Skeletal muscle cell (primary cell): ENCODE measurements around the gene GGT1.
A peak's percentile ranks its signal among the peaks of the same experiment; 100 is the strongest.
"Not testable (repeated sequence)": the region's sequence is repeated elsewhere in the genome, so short reads cannot be mapped to it uniquely, and the experiment has no call there.

ENCODE experiments used
- DNase-seq: peaks from one replicate; pipeline ENCODE4 v3.0.0-alpha.2; 2010; ENCODE audit warnings: low read depth
- H3K4me3 ChIP-seq: 2 replicates; pipeline ENCODE4 v1.5.1; 2011; ENCODE audit warnings: low read depth, mild to moderate bottlenecking, control low read depth, low read length, moderate library complexity

GGT1 gene

GRCh38 chr22:24631430-24632122 lies 28.6 kb downstream of the GGT1 start:
- not testable (repeated sequence) for H3K4me3 ChIP-seq
- peak; percentile 47 for DNase-seq

GRCh38 chr22:24632642-24633041 lies 29.6 kb downstream of the GGT1 start:
- peak; percentile 39 for DNase-seq
- H3K4me3 ChIP-seq = not testable (repeated sequence)

GRCh38 chr22:24633231-24634023 lies 30.4 kb downstream of the GGT1 start:
- not testable (repeated sequence) for H3K4me3 ChIP-seq
- peak; percentile 1 for DNase-seq

GRCh38 chr22:24634776-24635389 lies 31.9 kb downstream of the GGT1 start:
- H3K4me3 ChIP-seq, DNase-seq: not testable (repeated sequence)

- not testable (repeated sequence) for H3K4me3 ChIP-seq, DNase-seq
These were observed 33.5 kb downstream of the GGT1 start for GRCh38 chr22:24636513-24636912.

- H3K4me3 ChIP-seq, DNase-seq: not testable (repeated sequence)
These were observed 39.3 kb downstream of the GGT1 start for GRCh38 chr22:24642307-24642706.

- not testable (repeated sequence) for DNase-seq, H3K4me3 ChIP-seq
These were observed 41.4 kb downstream of the GGT1 start for GRCh38 chr22:24644409-24644808.

GRCh38 chr22:24645408-24646399 lies 42.7 kb downstream of the GGT1 start:
- H3K4me3 ChIP-seq, DNase-seq: not testable (repeated sequence)

- H3K4me3 ChIP-seq, DNase-seq: not testable (repeated sequence)
These were observed 43.8 kb downstream of the GGT1 start for GRCh38 chr22:24646756-24647155.

- not testable (repeated sequence) for DNase-seq, H3K4me3 ChIP-seq
These were observed 46.4 kb downstream of the GGT1 start for GRCh38 chr22:24649371-24649770.

GRCh38 chr22:24650884-24651283 lies 47.9 kb downstream of the GGT1 start:
- DNase-seq = not testable (repeated sequence)

GRCh38 chr22:24665395-24665794 lies 62.4 kb downstream of the GGT1 start:
- H3K4me3 ChIP-seq, DNase-seq: not testable (repeated sequence)

More at GRCh38 chr22:24650884-24651283, 47.9 kb downstream of the GGT1 start:
- H3K4me3 ChIP-seq = not testable (repeated sequence)

- DNase-seq, H3K4me3 ChIP-seq: not testable (repeated sequence)
These were observed 64.9 kb downstream of the GGT1 start for GRCh38 chr22:24667904-24668303.

- not testable (repeated sequence) for DNase-seq, H3K4me3 ChIP-seq
These were observed 69.5 kb downstream of the GGT1 start for GRCh38 chr22:24672532-24672931.
